Activated CD4-positive, alpha-beta memory T cell treated with anti-CD3 and anti-CD28 coated beads, Interleukin-2, amount 10 ng/mL, durations not matched to agents 7 days and 5 days (primary cell): Measurements from ENCODE around the gene XPNPEP1. TPM values are rescaled to one million over a fixed set of nuclear protein-coding genes. Genes with fewer than 3 reads are reported as not detected.

Experiments
- CTCF ChIA-PET: fragments of 350-600 bp; sonication (Branson Sonifier 250); formaldehyde crosslinking; loops from one replicate; lab custom pipeline; 2021; ENCODE audit warnings: antibody characterized with exemption, inconsistent platforms; lab: Charles Lee
- POLR2A ChIA-PET: fragments of 350-600 bp; sonication (Branson Sonifier 250); formaldehyde crosslinking; loops from one replicate; lab custom pipeline; 2021; ENCODE audit warnings: antibody characterized with exemption; lab: Charles Lee
- DNase-seq: peaks from one replicate; pipeline ENCODE4 v3.0.0-alpha.2; 2020
- H3K27ac Mint-ChIP-seq: one replicate; pipeline ENCODE4 v1.8.0; 2021; ENCODE audit warnings: mild to moderate bottlenecking, mixed read lengths
- H3K27me3 Mint-ChIP-seq: one replicate; pipeline ENCODE4 v1.8.0; 2021; ENCODE audit warnings: mixed read lengths
- H3K36me3 Mint-ChIP-seq: one replicate; pipeline ENCODE4 v1.8.0; 2021; ENCODE audit warnings: low read depth, mixed read lengths
- H3K4me1 Mint-ChIP-seq: one replicate; pipeline ENCODE4 v1.8.0; 2021; ENCODE audit warnings: mixed read lengths
- H3K4me3 Mint-ChIP-seq: one replicate; pipeline ENCODE4 v1.8.0; 2021; ENCODE audit warnings: mild to moderate bottlenecking, mixed read lengths
- H3K9me3 Mint-ChIP-seq: one replicate; pipeline ENCODE4 v1.8.0; 2021; ENCODE audit warnings: mixed read lengths
- total RNA-seq, 2 experiments: library from RNA; stranded (reverse); gene quantifications; one replicate each; pipeline ENCODE4 v1.2.3, GENCODE V29; 2021

The XPNPEP1 gene
- total RNA-seq, 2 experiments from 2014 or later, result 78.7 to 90.3 TPM

DNA sequence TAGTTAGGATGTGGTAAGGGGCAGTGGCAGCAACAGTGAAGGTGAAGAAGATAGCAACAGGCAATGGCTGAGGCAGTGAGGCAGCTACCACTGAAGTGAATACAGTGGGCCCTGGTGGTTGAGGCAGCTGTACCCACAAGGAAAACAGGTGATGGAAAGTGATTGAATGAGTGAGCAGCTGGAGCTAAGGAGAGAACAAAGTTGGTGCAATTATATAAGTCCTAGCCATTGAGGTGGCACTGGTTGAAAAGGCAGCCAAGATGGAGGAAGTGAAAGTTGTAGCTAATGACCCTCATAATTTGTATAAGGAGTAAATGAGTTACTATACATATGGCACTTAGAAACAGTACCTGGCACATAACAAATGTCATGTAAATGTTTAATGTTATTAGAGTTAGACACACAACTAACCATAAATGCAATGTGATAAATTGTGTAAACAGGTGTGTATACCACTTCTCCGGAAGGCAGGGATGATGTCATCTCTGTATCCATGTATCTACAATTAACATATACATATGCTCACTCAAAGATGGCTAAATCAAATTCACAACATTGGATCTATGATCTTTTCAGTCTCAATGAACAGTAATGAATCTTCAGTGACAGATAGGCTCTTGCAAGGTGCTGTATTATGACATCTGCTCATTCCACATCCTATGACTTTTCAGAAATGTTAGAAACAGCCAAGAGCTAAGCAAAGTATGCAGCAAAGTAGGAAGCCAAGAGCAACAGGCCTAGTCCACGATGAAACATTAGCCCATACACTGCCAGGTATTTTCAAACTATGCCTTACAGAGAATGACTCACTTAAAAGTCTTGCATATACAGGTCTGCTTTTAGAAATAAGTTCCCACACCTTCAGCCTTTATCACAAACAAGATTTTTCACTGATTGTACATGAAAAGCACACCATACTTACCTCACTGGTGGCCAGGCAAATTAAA is 10.7 kb downstream of the XPNPEP1 start:
- Mint-ChIP-seq H3K4me1 (peaks cover 71% of the 10 kb centered on the region), H3K4me3 (no peak overlapping the region)
- POLR2A ChIA-PET, result interaction anchor here (1.1 to 5.6 kb wide), 2 partner anchors 10 to 14 kb away, joined by 3 to 32 read pairs; no protein-coding TSS in a partner anchor

DNA sequence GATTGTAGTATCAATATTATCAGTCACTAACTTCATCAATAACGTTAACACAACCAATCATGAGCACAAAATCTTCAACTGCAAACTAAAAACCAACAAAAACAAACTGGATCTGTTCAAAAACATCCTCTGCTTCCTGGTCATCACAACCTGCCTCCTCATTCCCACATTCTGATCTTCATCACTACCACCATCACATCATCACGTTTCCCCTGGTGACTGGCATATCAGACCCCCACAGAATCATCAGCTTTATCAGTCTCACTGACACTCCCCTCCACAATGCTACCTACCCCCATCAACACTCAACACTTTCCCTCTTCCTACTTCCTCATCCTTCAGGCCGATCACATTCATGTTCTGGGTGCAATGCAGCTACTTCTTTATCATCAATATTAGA is 11.4 kb downstream of the XPNPEP1 start:
- Mint-ChIP-seq H3K36me3 (peaks cover 72% of the 10 kb centered on the region), H3K4me1 (peaks cover 70% of the 10 kb centered on the region), H3K27ac (peak overlapping the region; percentile 31), H3K4me3 (no peak overlapping the region), H3K9me3 (no peaks in the 10 kb centered on the region), H3K27me3 (no peaks in the 10 kb centered on the region)
- POLR2A ChIA-PET, result interaction anchor here (5.6 kb wide), 1 partner anchor 9 kb away, joined by 32 read pairs; no protein-coding TSS in a partner anchor
- DNase-seq, result no peak
- CTCF ChIA-PET, result interaction anchor here (1.1 to 3.3 kb wide), 3 partner anchors 28 to 160 kb away, joined by 3 to 14 read pairs (median 4); no protein-coding TSS in a partner anchor

More for the DNA sequence above, 10.7 kb downstream of the XPNPEP1 start:
- Mint-ChIP-seq H3K36me3 (peaks cover 67% of the 10 kb centered on the region), H3K27me3 (no peaks in the 10 kb centered on the region), H3K27ac (peak overlapping the region; percentile 31), H3K9me3 (no peaks in the 10 kb centered on the region)
- DNase-seq, result no peak
- CTCF ChIA-PET, result interaction anchor here (1.1 to 3.3 kb wide), 3 partner anchors 22 to 160 kb away, joined by 3 to 14 read pairs (median 3); no protein-coding TSS in a partner anchor

DNA sequence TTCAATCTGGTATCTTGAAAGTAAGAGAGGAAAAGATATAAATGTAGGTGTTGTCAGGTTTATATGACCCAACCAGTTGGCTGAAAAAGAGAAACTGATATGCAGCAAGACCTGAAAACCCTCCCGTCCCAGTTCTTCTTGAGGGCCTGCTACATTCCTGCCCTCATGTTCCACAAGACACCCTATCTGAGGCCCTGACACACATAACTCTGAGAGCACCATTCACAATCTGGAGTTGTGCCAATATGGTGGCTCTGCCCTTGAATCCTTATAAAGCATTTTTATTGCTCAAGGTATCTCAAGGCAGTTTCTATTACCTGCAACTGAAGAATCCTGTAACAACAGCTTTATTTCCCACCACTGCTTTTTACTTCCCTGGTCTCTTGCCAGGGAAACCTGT is 17.0 kb downstream of the XPNPEP1 start:
- no peak for DNase-seq
- Mint-ChIP-seq H3K27ac (no peak overlapping the region), H3K27me3 (no peaks in the 10 kb centered on the region), H3K36me3 (peaks cover 79% of the 10 kb centered on the region), H3K4me3 (no peak overlapping the region), H3K4me1 (peaks cover 59% of the 10 kb centered on the region), H3K9me3 (no peaks in the 10 kb centered on the region)
- ChIA-PET CTCF (no interaction called here), POLR2A (no interaction called here)

- H3K27me3 Mint-ChIP-seq, result no peaks in the 10 kb centered on the region
- peaks cover 81% of the 10 kb centered on the region for H3K36me3 Mint-ChIP-seq
- H3K4me3 Mint-ChIP-seq, result peak overlapping the region; percentile 30
- H3K4me1 Mint-ChIP-seq, result peaks cover 54% of the 10 kb centered on the region
- no peaks in the 10 kb centered on the region for H3K9me3 Mint-ChIP-seq
- H3K27ac Mint-ChIP-seq, result peak overlapping the region; percentile 91
- no peak for DNase-seq
- POLR2A ChIA-PET, result interaction anchor here (2.7 to 3.6 kb wide), 2 partner anchors 9 to 17 kb away, joined by 17 to 32 read pairs; no protein-coding TSS in a partner anchor
- CTCF ChIA-PET, result interaction anchor here (2.2 to 2.7 kb wide), 2 partner anchors 20 to 23 kb away, joined by 5 to 25 read pairs; no protein-coding TSS in a partner anchor
Measured at GRCh38 chr10:109904397-109904796, 18.9 kb downstream of the XPNPEP1 start.

GRCh38 chr10:109902992-109903947 is 20.0 kb downstream of the XPNPEP1 start:
- Mint-ChIP-seq H3K27ac (peak overlapping the region; percentile 91), H3K27me3 (no peaks in the 10 kb centered on the region), H3K4me3 (peak overlapping the region; percentile 61), H3K9me3 (no peaks in the 10 kb centered on the region), H3K36me3 (peaks cover 86% of the 10 kb centered on the region), H3K4me1 (peaks cover 54% of the 10 kb centered on the region)
- DNase-seq, result peak; percentile 38
- CTCF ChIA-PET, result interaction anchor here (0.9 to 2.7 kb wide), 7 partner anchors 9 to 75 kb away, joined by 3 to 25 read pairs (median 5); no protein-coding TSS in a partner anchor
- POLR2A ChIA-PET, result interaction anchor here (0.7 to 3.6 kb wide), 19 partner anchors 10 to 401 kb away, joined by 3 to 32 read pairs (median 4); partner anchors contain the start of gene XPNPEP1

- Mint-ChIP-seq H3K27ac (no peak overlapping the region), H3K36me3 (peaks cover 72% of the 10 kb centered on the region), H3K27me3 (no peaks in the 10 kb centered on the region), H3K4me1 (peaks cover 45% of the 10 kb centered on the region), H3K4me3 (no peak overlapping the region), H3K9me3 (no peaks in the 10 kb centered on the region)
- DNase-seq, result no peak
- CTCF ChIA-PET, result interaction anchor here (1.1 kb wide), 1 partner anchor 11 kb away, joined by 4 read pairs; no protein-coding TSS in a partner anchor
- POLR2A ChIA-PET, result interaction anchor here (1.6 kb wide), 1 partner anchor 11 kb away, joined by 8 read pairs; no protein-coding TSS in a partner anchor
Measured at GRCh38 chr10:109899356-109900331, 23.7 kb downstream of the XPNPEP1 start.

GRCh38 chr10:109898666-109899355 is 24.5 kb downstream of the XPNPEP1 start:
- ChIA-PET POLR2A (interaction anchor here (0.8 to 1.6 kb wide), 3 partner anchors 11 to 15 kb away, joined by 3 to 8 read pairs (median 3); no protein-coding TSS in a partner anchor), CTCF (interaction anchor here (0.8 to 2.5 kb wide), 3 partner anchors 11 to 15 kb away, joined by 3 to 10 read pairs (median 4); no protein-coding TSS in a partner anchor)
- Mint-ChIP-seq H3K27me3 (no peaks in the 10 kb centered on the region), H3K4me3 (no peak overlapping the region), H3K9me3 (no peaks in the 10 kb centered on the region), H3K4me1 (peaks cover 36% of the 10 kb centered on the region), H3K27ac (no peak overlapping the region), H3K36me3 (peaks cover 65% of the 10 kb centered on the region)
- DNase-seq, result no peak

- POLR2A ChIA-PET, result interaction anchor here (1.5 kb wide), 2 partner anchors 12 to 14 kb away, joined by 3 read pairs; no protein-coding TSS in a partner anchor
- H3K4me1 Mint-ChIP-seq, result peaks cover 35% of the 10 kb centered on the region
Measured at GRCh38 chr10:109898007-109898406, 25.3 kb downstream of the XPNPEP1 start.

GRCh38 chr10:109895848-109896247 is 27.5 kb downstream of the XPNPEP1 start:
- Mint-ChIP-seq H3K36me3 (peaks cover 70% of the 10 kb centered on the region), H3K27me3 (no peaks in the 10 kb centered on the region), H3K4me1 (peaks cover 39% of the 10 kb centered on the region), H3K27ac (no peak overlapping the region), H3K4me3 (no peak overlapping the region), H3K9me3 (no peaks in the 10 kb centered on the region)
- ChIA-PET CTCF (interaction anchor here (0.7 to 1.6 kb wide), 3 partner anchors 9 to 374 kb away, joined by 3 to 5 read pairs (median 4); no protein-coding TSS in a partner anchor), POLR2A (no interaction called here)
- no peak for DNase-seq

More at GRCh38 chr10:109898007-109898406, 25.3 kb downstream of the XPNPEP1 start:
- H3K4me3 Mint-ChIP-seq, result no peak overlapping the region
- peaks cover 66% of the 10 kb centered on the region for H3K36me3 Mint-ChIP-seq
- H3K9me3 Mint-ChIP-seq, result no peaks in the 10 kb centered on the region
- CTCF ChIA-PET, result interaction anchor here (0.8 to 2.5 kb wide), 3 partner anchors 11 to 16 kb away, joined by 3 to 10 read pairs (median 5); no protein-coding TSS in a partner anchor
- no peaks in the 10 kb centered on the region for H3K27me3 Mint-ChIP-seq
- no peak overlapping the region for H3K27ac Mint-ChIP-seq
- no peak for DNase-seq

GRCh38 chr10:109895095-109895818 is 28.1 kb downstream of the XPNPEP1 start:
- H3K4me1 Mint-ChIP-seq, result peaks cover 37% of the 10 kb centered on the region
- peaks cover 67% of the 10 kb centered on the region for H3K36me3 Mint-ChIP-seq
- H3K9me3 Mint-ChIP-seq, result no peaks in the 10 kb centered on the region

More at GRCh38 chr10:109895095-109895818, 28.1 kb downstream of the XPNPEP1 start:
- no peak for DNase-seq
- no peak overlapping the region for H3K4me3 Mint-ChIP-seq
- ChIA-PET CTCF (interaction anchor here (1.3 to 1.6 kb wide), 2 partner anchors 9 to 11 kb away, joined by 3 to 5 read pairs; no protein-coding TSS in a partner anchor), POLR2A (no interaction called here)
- no peaks in the 10 kb centered on the region for H3K27me3 Mint-ChIP-seq
- H3K27ac Mint-ChIP-seq, result no peak overlapping the region
